Esophagus (tissue), 2 donors: ENCODE data around the gene WBP2NL. TPM values are rescaled to one million over a fixed set of nuclear protein-coding genes. Genes with fewer than 3 reads are reported as not detected.

ENCODE experiments used
- H3K27ac ChIP-seq, 2 donors: one replicate each; pipeline ENCODE4 v1.5.1; 2013; ENCODE audit warnings: low read depth in 2 of 2, mild to moderate bottlenecking in 2 of 2, inconsistent platforms in 1 of 2, low read length in 1 of 2, moderate library complexity in 1 of 2
- H3K27me3 ChIP-seq, 2 donors: one replicate each; pipeline ENCODE4 v1.6.1; 2013; ENCODE audit warnings: low read length in 2 of 2, control low read depth in 1 of 2, mild to moderate bottlenecking in 1 of 2; ENCODE audit not compliant: insufficient read depth in 2 of 2, control insufficient read depth in 1 of 2
- H3K36me3 ChIP-seq, 2 donors: one replicate each; pipeline ENCODE4 v1.6.1; 2013; ENCODE audit warnings: low read length in 1 of 2; ENCODE audit not compliant: control insufficient read depth in 2 of 2, insufficient read depth in 2 of 2
- H3K4me1 ChIP-seq, 2 donors: one replicate each; pipeline ENCODE4 v1.6.1; 2013; ENCODE audit warnings: low read length in 1 of 2; ENCODE audit not compliant: control insufficient read depth in 2 of 2, insufficient read depth in 2 of 2
- H3K4me3 ChIP-seq, 2 donors: one replicate each; pipeline ENCODE4 v1.5.1; 2013; ENCODE audit warnings: low read length in 2 of 2, mild to moderate bottlenecking in 2 of 2, low read depth in 1 of 2, moderate library complexity in 1 of 2
- H3K9me3 ChIP-seq, 2 donors: one replicate each; pipeline ENCODE4 v1.6.1; 2013; ENCODE audit warnings: mild to moderate bottlenecking in 2 of 2, low read depth in 1 of 2, low read length in 1 of 2, moderate library complexity in 1 of 2; ENCODE audit not compliant: control insufficient read depth in 2 of 2, insufficient read depth in 1 of 2
- WGBS, 2 donors: extraction: QIAGEN DNeasy Blood & Tissue Kit; methylation state at CpG; one replicate each; pipeline ENCODE4 v1.1.7; 2013; 5-methylcytosine and 5-hydroxymethylcytosine counted together
- polyA plus RNA-seq, 2 donors: library from polyadenylated mRNA; stranded (reverse); fragments of 200-250 nt; gene quantifications; one replicate each; pipeline ENCODE4 v1.2.3, GENCODE V29; 2013
- donor health status: healthy with polysubstance abuse.
- donor health status: Bipolar disorder and iron deficiency.

The WBP2NL gene
- polyA plus RNA-seq, 2 donors = 0.13 to 0.59 TPM

DNA sequence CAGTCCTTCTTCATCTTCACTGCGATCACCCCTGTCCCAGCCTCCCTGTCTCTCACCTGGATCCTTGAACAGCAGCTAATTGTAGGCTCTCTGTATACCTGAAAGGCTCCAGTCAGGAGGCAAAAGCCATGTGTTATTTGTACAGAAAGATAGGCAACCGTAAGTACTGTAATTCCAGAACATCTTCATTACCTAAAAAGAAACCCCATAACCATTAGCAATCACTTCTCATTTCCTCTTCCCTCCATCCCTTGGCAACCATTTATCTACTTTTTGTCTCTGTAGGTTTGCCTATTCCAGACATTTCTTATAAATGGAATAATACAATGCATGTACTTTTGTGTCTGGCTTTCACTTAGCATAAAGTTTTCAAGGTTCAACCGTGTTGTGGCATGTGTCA, 54.2 kb downstream of the WBP2NL start:
- no peak overlapping the region for H3K27ac ChIP-seq
- H3K27me3 ChIP-seq = no peaks in the 10 kb centered on the region
- H3K4me3 ChIP-seq = no peak overlapping the region
- no peaks in the 10 kb centered on the region for H3K36me3 ChIP-seq
- 75 to 76% methylated on average over 3 of the region's 3 CpGs for WGBS, 2 donors
- H3K4me1 ChIP-seq = no peaks in the 10 kb centered on the region
- no peaks in the 10 kb centered on the region for H3K9me3 ChIP-seq

DNA sequence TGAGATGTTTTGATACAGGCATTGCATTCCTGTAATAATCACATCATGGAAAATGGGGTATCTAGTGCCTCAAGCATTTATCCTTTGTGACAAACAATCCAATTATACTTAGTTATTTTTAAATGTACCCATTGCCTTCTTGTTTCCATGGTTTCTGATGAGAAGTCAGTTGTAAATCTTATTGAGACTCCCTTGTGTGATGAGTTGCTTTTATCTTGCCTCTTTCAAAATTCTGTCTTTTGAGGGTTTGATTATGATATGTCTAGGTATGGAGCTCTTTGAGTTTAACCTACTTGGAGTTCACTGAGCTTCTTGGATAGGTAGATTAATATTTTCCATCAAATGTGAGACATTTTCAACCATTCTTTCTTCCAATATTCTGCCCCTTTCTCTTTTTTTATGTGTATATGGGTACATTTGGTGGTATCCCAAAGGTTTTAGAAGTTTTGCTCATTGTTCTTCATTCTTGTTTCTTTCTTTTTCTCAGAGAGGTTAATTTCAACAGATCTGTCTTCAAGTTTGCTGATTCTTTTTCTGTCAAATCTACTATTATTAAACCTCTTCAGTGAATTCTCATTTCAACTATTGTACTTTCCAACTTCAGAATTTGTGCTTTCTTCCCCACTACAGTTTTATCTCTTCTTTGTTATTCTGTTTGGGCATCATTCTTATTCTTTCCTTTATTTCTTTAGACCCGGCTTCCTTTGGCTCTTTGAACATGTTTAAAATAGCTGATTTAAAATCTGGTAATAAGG, 58.3 kb downstream of the WBP2NL start:
- WGBS, 2 donors = 95 to 99% methylated on average over 1 of the region's 1 CpG
- Histone ChIP-seq H3K27ac (no peak overlapping the region), H3K36me3 (peaks cover 9 to 16% of the 10 kb centered on the region in 2 donors), H3K4me3 (no peak overlapping the region), H3K27me3 (no peaks in the 10 kb centered on the region), H3K4me1 (no peaks in the 10 kb centered on the region), H3K9me3 (no peaks in the 10 kb centered on the region)

DNA sequence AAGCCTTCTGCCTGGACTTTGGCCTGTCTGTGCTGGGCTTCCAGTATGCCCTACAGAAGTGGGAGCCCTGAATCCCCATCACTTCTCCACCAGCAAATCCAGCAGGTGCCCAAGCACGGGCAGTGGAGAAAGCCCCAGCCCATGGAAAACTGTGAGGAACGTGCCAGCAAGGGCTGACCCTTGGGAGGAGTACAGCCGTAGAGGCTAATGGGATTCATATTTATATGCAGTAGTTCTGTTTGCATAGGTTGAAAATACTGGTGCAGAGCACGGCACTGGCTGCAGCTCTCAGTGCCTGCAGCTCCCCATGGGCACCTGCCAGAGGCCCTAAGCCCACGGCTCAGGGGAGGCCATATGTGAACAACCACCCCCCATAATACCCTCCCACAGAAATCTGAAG, 61.9 kb downstream of the WBP2NL start:
- peaks cover 9 to 32% of the 10 kb centered on the region in 2 donors for H3K36me3 ChIP-seq

DNA sequence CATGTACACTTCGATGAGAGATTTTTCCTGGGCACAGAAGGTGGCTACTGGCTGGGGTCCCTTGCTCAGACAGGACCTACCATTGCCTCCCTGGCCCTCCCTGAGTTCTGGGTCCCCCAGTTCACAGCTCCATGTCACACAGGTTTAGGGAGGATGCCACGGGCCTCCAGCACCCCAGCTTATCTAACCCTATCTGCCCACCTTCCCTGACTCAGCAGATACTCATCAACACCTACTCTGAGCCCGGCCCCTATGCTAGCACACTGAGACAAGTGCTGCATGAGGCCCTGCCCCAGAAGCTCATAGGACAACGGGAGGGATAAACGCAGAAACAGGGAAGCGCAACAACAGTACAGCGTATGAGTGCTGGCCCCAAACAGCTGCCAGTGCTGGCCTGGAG, 62.5 kb downstream of the WBP2NL start:
- Histone ChIP-seq H3K4me3 (no peak overlapping the region), H3K36me3 (peaks cover 12 to 37% of the 10 kb centered on the region in 2 donors), H3K27ac (no peak overlapping the region), H3K4me1 (no peaks in the 10 kb centered on the region), H3K27me3 (no peaks in the 10 kb centered on the region), H3K9me3 (no peaks in the 10 kb centered on the region)
- WGBS, 2 donors = 94 to 95% methylated on average over 7 of the region's 7 CpGs

More for the DNA sequence above, 61.9 kb downstream of the WBP2NL start:
- Histone ChIP-seq H3K4me3 (no peak overlapping the region), H3K4me1 (no peaks in the 10 kb centered on the region), H3K9me3 (no peaks in the 10 kb centered on the region), H3K27me3 (no peaks in the 10 kb centered on the region), H3K27ac (no peak overlapping the region)
- 96 to 97% methylated on average over 5 of the region's 5 CpGs for WGBS, 2 donors

DNA sequence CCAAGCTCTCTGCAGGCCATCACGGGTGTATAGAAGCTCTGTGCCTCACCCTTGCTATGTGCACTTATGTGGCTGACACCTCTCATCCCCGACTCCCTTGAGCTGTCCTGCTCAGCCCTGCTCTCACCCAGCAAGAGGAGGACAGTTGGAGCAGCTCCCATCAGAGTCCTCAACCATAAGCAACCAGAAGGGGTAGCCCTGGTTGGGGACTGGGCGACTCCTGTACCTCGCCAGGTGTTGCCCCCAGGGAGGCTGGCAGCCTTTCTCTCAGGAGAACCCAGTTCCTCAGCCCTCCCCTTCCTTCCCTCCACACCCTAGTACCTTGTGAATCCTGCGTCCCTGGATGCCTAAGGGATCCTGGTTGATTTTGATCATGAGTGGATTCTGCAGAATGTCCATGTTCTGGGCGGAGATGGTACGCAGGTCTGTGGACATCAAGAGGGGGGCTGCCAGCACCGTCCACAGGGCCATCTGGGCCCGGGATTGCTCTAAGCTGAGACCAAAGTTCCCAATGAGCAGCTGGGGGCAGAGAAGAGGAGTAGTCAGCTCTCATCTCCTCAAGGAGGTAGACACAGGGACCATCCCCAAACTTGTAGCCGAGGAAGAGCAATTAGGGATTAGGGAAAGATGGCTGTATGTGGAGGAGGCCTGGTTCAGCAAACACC, 64.0 kb downstream of the WBP2NL start:
- 94 to 95% methylated on average over 10 of the region's 10 CpGs for WGBS, 2 donors
- no peak overlapping the region for H3K4me3 ChIP-seq
- no peak overlapping the region for H3K27ac ChIP-seq
- H3K27me3 ChIP-seq = no peaks in the 10 kb centered on the region
- no peaks in the 10 kb centered on the region for H3K9me3 ChIP-seq
- peaks cover 12 to 48% of the 10 kb centered on the region in 2 donors for H3K36me3 ChIP-seq
- H3K4me1 ChIP-seq = no peaks in the 10 kb centered on the region

DNA sequence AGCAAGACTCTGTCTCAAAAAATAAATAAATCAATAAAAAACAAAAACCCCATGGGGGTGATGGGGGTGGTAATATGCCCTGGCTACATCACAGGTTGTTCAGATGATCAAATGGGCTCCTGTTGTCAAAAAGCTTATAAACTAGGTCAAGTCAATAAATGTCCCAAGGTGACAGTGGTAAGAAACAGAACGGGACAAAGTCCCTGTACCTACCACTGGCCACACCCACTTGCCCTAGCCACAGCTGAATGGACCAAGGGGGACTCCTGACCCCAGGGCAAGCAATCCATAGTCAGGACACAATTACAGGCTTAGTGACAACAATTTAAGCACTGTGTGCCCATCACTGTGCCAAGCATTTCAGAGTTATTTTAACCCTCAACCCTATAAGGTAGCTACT, 66.0 kb downstream of the WBP2NL start:
- H3K4me3 ChIP-seq = no peak overlapping the region
- H3K27me3 ChIP-seq = no peaks in the 10 kb centered on the region
- WGBS, 2 donors = 88 to 98% methylated on average over 1 of the region's 1 CpG
- H3K27ac ChIP-seq = no peak overlapping the region
- peaks cover 9 to 54% of the 10 kb centered on the region in 2 donors for H3K36me3 ChIP-seq
- peaks cover 0 to under 1% of the 10 kb centered on the region in 2 donors for H3K4me1 ChIP-seq
- H3K9me3 ChIP-seq = no peaks in the 10 kb centered on the region

DNA sequence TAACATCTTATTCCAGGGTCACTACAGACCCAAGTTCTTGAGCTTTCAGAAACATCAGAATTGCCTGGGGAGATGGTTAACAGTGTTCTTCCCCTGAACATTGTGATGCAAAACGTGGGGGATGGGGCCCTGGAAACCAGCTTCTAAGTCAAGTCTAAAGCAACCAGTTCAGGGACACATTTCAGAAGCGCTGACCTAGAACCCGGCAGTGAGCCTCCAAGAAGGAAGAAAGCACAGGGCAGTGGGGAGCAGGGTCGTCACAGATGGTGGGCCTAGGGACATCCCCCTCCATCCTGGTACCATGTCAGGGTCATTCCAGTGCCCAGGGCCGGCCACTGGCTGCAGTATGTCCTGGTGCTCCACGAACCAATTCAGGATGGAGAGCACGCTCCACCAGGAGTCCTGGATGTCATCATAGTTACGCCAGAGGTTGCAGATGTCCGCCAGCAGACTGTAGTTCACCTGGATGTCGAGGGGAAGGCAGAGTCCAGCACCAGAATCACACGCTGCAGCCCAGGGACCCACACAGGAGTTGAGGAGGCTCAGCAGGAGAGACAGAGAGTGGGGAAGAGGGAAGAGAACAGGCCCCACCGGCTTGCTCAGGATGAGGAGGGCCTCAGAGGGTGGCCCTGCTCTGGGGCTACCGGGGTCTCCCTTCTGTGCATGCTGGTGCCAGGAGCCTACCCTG, 67.0 kb downstream of the WBP2NL start:
- Histone ChIP-seq H3K36me3 (peaks cover 3 to 48% of the 10 kb centered on the region in 2 donors), H3K4me3 (no peak overlapping the region), H3K27me3 (no peaks in the 10 kb centered on the region), H3K9me3 (no peaks in the 10 kb centered on the region), H3K27ac (no peak overlapping the region), H3K4me1 (peaks cover 0 to 3% of the 10 kb centered on the region in 2 donors)
- 87 to 89% methylated on average over 13 of the region's 13 CpGs for WGBS, 2 donors

DNA sequence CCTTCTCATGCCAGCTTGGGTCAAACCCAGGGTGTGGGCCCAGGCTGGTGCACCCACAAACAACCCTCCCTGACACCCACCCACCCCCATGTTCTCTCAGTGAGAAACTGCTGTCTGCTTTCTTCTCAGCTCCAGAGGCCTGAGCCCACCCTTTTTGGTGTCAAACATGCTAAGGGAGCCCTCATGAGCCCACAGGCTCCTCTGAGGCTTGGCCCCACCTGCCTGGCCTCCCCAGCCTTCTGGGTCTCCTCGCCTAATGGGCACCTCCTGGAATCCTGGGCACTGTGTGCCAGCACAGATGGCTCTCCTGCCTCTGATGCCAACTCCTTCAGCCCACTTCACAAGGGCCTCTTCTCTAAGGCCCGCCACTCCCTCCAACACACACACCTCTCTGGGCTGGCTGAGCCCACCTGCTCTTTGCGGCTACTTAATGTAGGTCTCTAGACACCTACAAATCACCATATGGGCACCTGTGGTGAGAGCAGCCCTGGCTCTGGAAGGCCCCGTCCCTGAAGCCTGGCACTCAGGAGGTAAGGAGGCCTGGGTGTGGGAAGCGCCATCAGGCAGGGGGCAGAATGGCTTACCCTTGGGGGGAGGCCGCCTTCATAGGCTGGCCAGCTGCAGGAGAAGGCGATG, 67.7 kb downstream of the WBP2NL start:
- no peak overlapping the region for H3K27ac ChIP-seq
- H3K9me3 ChIP-seq = no peaks in the 10 kb centered on the region
- H3K4me1 ChIP-seq = peaks cover 0 to 3% of the 10 kb centered on the region in 2 donors
- peaks cover 3 to 42% of the 10 kb centered on the region in 2 donors for H3K36me3 ChIP-seq
- no peak overlapping the region for H3K4me3 ChIP-seq
- WGBS, 2 donors = 95 to 98% methylated on average over 7 of the region's 7 CpGs
- H3K27me3 ChIP-seq = no peaks in the 10 kb centered on the region

DNA sequence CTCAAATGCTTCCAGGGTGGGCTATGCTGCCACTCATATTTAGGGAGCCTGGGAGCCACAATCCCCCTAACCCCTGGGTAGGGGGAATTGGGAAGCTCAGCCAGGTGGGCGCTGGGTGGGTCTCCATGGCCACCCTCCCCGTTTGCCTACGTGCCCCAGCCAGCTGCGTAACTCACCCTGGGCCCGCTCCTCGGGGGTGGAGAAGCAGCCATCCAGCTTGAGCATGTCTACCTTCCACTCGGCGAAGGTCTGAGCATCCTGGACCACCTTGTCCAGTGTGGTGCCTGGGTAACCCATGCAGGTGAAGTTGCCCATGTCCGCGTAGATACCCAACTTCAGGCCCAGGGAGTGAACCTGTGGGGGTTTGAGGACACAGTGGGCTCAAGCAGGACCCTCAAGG, 68.3 kb downstream of the WBP2NL start:
- H3K36me3 ChIP-seq = peaks cover 3 to 41% of the 10 kb centered on the region in 2 donors

More for the DNA sequence above, 68.3 kb downstream of the WBP2NL start:
- WGBS, 2 donors = 95% methylated on average over 10 of the region's 10 CpGs
- Histone ChIP-seq H3K27ac (no peak overlapping the region), H3K4me3 (no peak overlapping the region), H3K9me3 (no peaks in the 10 kb centered on the region), H3K27me3 (no peaks in the 10 kb centered on the region), H3K4me1 (peaks cover 0 to 3% of the 10 kb centered on the region in 2 donors)
